HG03159 (cell line): Measurements from ENCODE around the gene NDUFS8.

ENCODE experiments used
- ATAC-seq: cut with Tn5 transposase; IDR thresholded peaks from one replicate; pipeline ENCODE4 v1.9.1; 2021; ENCODE audit warnings: mild to moderate bottlenecking, moderate library complexity; ENCODE audit not compliant: unreplicated experiment

The NDUFS8 gene

DNA sequence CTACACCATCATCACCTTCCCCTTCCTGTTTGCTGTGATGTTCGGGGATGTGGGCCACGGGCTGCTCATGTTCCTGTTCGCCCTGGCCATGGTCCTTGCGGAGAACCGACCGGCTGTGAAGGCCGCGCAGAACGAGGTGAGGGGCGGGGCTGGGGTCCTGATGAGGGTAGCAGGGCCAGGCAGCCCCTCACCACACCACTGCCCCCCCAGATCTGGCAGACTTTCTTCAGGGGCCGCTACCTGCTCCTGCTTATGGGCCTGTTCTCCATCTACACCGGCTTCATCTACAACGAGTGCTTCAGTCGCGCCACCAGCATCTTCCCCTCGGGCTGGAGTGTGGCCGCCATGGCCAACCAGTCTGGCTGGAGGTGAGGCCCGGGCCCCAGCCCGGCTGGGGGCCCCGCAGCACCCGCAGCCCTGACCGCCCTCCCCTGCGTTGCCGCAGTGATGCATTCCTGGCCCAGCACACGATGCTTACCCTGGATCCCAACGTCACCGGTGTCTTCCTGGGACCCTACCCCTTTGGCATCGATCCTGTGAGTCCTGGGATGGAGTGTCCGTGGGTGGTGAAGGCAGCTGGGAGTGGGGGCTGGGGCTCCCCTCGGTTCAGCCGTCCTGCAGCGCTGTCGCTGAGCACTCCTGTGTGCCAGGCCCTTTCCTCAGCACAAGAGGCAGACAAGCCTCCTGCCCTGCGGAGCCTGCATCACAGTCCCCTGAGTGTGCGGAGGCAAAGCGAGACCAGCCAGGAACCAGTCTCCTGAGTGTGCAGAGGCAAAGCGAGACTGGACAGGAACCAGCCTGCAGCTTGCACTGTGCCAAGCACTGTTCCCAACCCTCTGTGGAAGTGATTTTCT is 17.2 kb downstream of the NDUFS8 start:
- no peak for ATAC-seq

DNA sequence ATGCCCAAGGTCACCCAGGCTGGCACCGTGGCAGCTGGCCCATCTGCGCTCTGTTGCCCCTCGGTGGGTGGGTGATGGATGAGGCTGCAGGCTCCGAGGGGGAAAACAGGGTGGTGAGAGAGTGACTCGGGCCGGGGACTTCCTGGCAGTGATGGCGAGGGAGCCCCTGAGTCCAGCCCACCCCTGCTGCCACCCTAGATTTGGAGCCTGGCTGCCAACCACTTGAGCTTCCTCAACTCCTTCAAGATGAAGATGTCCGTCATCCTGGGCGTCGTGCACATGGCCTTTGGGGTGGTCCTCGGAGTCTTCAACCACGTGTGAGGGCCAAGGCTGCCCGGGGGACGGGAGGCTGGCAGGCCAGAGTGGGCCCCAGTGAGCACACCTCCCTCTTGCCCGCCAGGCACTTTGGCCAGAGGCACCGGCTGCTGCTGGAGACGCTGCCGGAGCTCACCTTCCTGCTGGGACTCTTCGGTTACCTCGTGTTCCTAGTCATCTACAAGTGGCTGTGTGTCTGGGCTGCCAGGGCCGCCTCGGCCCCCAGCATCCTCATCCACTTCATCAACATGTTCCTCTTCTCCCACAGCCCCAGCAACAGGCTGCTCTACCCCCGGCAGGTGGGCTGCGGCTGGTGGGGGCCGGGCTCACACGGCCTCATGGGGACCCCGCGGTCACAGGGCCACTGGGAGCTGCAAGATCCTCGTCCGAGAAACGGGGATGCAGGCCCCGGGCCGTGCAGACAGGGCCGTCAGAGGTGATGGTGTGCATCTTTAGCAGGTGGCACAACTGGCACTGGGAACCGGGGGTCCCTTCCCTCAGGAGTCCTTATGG is 18.4 kb downstream of the NDUFS8 start:
- ATAC-seq = no peak

DNA sequence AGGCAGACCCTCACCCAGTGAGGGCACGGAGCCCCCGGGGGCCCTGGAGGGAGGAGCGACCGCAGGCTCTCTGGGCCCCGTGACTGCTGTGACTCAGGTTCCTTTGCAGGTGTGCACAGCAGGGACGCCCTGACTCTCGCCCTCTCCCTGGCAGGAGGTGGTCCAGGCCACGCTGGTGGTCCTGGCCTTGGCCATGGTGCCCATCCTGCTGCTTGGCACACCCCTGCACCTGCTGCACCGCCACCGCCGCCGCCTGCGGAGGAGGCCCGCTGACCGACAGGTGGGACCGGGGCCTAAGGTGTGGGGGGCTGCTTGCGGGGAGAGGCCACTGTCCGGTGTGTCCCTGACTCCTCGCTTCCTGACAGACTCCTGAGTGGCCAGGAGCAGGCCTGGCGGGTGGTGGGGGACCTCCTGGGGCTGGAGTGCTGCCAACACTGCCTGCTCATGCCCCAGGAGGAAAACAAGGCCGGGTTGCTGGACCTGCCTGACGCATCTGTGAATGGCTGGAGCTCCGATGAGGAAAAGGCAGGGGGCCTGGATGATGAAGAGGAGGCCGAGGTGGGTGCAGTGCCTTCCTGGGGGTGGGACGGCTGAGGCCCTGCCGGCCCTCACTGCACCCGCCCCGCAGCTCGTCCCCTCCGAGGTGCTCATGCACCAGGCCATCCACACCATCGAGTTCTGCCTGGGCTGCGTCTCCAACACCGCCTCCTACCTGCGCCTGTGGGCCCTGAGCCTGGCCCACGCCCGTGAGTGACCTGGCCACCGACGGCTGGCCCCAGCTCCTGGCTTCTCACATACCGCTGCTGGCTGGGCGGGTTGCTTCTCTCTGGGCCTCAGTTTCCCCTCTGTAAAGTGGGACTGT is 19.3 kb downstream of the NDUFS8 start:
- no peak for ATAC-seq

DNA sequence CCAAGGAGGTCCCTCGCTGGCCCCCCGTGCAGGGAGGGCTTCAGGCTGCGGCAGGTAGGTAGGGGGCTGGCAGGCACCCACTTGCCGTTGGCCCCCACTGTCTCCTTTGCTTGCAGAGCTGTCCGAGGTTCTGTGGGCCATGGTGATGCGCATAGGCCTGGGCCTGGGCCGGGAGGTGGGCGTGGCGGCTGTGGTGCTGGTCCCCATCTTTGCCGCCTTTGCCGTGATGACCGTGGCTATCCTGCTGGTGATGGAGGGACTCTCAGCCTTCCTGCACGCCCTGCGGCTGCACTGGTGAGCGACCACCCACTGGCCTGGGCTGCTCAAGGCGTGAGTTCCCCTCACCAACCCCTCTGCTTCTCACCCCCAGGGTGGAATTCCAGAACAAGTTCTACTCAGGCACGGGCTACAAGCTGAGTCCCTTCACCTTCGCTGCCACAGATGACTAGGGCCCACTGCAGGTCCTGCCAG is 19.9 kb downstream of the NDUFS8 start:
- no peak for ATAC-seq

DNA sequence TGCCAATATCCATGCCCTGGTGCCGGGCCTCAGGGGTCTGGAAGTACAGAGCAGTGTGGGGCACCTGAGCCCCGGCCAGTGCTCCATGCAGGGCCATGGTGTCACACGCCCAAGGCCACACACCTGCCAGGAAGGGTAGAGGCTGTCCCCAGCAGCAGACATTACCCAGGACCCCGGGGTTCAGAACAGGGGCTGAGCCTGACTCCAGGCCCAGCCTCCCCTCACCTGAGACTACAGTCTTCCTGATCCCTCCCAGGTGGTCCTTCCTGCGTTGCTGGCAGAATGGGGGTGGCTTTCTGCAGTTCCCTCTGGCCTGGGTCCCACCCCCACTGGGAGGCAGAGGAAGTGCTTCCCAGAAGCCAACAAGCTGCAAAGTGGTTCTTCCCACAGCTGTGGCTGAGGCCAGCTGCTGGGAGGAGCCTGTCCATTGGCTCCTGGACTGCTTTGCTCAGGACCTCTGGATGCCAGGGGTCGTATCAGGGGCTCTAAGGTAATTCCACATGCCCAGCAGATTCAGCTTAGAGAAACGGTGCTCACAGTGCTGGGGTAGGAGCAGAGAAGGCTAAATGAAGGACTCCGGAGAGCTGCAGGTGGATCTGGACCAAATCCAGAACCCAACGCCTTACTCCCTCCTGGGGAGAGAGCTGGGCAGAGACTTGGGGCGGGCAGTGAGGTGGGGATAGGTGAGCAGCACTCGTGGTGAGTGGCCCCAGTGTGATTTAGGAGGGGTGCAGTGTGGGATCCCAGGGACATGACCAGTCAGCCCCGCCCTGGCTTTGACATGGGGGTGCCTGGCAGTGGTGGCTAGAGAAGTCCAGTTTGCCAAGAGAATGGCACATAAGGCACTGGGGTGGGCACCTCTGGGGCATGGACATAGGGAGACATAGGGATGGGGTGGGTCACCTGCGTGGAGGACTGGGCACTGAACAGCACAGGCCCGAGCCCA is 21.0 kb downstream of the NDUFS8 start:
- ATAC-seq = no peak

DNA sequence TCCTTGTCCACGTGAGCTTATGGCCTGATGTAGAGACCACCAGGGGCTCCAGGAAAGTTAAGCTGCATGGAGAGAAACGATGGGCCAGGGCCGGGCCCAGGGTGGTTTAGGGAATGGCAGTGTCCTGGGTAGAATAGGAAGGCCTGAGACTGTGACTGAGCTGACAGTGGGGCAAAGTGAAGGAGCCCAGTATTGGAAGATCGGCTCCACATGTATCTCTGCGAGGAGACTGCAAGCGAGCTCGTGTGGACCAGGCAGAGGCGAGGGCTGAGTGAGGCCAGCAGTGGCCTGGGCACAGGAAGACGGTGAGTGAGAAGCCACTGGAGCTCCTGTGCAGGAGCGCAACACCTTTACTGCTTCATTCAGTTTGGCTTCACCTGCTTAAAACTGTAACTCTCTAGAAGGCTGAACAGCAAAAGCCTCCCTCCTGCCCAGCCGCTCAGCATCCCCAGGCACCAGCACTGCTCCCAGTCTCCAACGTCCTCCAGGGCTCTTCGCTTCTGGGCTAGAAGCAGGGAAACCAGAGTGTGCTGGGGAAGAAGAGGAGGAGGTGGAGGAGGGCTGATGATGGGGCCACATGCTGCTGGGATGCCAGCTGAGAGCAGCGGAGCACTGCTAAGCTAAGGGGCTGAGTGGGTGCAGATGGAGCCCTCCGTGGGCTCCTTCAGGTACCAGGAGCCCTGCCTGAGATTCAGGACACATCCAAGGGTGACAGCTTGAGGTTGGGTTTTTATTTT is 21.8 kb downstream of the NDUFS8 start:
- no peak for ATAC-seq

DNA sequence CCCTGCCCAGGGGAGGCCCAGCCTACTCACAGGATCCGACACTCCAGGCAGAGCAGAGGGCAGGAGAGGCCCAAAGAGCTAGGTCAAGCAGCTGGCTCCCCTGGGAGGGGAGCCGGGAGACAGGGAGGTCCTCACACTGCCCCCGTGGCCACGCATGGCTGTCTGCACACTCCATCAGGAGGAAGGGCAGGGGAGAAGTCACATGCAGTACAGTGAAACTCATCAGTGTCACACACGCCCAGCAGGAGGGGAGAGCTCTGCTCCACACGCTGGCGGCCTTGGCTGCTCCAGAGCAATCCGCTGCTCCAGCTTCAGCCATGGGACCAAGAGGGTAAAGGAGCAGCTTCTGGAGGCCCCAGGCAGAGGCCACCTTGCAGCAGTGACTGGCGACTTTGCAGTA is 22.6 kb downstream of the NDUFS8 start:
- ATAC-seq = no peak

DNA sequence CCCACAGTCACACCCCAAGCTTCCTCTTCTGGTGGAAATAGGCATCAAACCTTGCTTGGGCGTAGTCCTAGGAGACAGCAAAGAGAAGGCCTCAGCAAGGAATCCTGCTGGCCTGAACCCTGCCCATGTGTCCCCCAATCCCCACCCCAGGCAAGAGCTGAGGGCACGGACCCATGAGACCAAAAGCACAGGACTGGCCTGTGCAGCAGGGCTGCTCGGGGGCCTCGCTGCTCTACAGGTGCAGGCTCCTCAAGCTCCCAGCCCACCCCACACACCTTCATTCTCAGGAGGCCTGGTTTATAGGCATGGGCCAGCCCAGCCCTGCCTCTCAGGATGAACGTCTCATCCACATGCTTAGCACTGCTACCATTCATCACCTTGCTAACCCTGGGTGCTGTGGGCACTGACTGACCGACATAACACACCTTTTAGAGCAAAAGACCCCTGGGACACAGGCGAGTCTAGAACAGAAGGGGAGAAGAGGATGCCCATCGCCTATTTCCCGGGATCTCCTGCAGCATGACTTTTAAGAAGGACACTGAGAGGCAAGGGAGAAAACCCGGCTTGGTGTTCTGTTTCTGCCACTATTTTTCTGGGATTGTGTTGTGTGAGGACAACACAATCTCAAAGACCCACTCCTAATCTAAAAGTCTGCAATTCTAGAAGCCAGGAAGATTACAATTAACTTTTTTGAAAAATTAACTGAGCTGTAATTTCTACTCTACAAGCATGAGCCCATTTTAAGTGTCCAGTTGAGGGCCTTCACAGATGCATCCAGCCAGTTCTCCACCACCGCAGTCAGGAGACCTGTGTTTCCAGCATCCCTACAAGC is 23.7 kb downstream of the NDUFS8 start:
- no peak for ATAC-seq

DNA sequence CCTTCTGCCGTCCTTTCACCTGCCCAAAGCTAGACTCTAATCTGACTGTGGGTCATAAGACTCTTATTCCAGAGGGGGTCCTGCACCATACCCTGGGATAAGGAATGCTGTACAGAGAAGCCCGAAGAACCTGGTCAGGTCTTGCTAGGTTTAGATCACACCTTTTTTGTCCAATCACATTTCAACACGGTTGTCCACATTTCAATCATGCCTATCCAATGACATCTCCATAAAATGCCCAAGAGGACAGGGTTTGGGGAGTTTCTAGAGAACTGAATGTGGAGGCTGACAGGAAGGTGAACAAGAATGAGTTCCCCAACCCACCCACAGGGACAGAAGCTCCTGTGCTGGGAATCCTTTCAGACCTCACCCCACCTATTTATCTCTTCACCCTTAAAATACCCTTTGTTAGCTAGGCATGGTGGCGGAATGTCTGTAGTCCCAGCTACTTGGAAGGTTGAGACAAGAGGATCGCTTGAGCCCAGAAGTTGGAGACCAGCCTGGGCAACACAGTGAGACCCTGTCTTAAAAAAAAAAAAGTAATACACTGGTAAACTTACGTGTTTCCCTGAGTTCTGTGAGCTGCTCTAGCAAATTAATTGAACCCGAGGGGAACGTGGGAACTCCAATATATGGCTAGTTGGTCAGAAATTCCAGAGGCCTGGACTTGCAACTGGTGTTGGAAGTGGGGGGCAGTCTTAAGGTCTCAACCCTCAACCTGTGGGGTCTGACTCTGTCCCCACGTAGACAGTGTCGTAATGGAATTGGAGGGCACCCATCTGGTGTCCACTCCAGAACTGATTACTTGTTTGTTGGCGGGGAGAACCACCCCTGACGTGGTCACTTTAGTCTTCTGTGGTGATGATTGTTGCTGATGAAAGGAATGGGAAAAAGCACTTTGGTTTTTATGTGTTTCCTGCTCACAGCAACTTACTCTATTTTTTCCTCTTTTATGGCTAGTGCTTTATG is 26.1 kb downstream of the NDUFS8 start:
- no peak for ATAC-seq

DNA sequence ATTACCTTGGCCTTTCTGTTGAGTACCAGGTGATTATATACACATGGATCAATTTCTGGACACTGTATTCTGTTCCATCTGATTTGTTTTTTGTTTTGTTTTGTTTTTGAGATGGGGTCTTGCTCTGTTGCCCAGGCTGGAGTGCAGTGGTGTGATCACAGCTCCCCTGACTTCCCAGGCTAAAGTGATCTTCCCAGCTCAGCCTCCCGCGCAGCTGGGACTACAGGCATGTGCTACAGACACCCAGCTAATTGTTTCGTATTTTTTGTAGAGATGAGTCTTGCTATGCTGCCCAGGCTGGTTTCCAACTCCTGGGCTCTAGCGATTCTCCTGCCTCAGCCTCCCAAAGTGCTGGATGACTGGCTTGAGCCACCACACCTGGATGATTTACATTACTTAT is 27.3 kb downstream of the NDUFS8 start:
- ATAC-seq = no peak

DNA sequence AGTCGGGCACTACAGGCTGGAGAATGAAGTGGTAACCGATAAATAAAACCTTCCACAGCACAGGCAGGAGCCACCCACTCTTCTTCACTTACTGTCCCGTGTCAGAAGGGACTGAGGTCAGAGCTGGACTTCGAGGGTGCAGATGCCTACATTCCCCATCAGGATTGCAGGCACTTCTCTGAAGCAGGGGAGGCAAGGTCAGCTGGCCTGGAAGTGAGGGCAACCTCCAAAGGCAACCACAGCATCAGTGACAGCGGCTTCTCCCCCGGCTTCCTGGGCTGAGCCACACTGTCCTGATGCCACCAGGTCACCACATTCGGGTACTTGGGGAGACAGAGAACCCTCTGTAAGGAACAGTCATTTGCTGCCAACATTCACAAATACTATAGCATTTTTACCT is 31.0 kb downstream of the NDUFS8 start:
- no peak for ATAC-seq

DNA sequence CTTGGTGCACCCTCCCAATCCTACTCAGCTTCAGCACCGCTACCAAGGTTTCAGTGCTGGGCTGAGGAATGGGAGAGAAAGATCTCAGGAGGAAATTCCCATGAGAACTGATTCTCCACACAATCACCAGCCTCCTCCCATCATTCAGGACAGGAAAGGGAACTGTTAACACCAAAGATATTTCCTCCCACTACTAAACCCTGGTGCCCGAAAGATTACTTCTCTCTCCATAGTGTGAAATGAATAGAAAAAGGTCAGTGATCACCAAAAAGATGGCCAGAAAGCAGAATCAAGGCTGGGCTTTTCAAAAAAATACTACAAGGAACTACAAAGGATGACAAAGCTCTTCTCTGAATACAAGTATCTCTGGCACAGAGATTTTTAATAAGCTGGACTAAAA is 34.4 kb downstream of the NDUFS8 start:
- no peak for ATAC-seq

DNA sequence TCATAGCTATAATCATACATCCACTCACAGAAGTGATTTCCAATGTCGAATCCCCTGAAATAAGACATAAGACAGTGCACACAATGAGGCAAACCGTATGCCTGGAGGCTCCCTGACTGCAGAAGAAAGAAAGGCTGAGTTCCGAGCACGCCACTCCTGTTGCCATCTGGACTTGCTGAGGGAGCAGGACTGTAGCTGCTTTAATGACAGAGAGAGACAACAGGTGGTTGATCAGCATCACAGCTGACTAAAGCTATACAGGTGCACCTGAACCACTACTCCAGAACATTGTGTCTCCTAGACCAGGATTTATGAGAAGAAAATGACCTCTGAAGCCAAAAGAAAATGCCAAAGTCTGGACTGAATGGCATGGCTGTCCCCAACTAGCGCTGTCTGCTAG is 35.4 kb downstream of the NDUFS8 start:
- ATAC-seq = no peak

DNA sequence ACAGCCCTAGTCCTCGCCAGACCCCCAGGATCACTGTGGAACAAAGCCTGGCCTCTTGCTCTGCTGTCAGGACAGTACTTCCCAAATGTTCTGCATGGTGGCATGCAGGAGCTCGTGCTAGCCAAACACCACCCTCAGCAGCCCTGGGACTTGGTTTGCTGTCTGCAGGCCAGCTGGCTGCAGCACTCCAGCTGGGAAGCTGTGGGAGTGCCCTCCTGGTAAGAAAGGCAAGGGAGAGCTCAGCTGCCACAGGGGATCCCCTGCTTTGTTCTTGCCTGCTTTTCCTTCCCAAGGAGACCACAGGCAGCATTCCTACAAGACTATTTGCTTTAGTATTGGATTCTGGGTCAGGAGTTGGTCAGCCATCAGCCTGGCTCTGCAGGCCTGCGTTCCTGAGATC is 36.3 kb downstream of the NDUFS8 start:
- no peak for ATAC-seq

DNA sequence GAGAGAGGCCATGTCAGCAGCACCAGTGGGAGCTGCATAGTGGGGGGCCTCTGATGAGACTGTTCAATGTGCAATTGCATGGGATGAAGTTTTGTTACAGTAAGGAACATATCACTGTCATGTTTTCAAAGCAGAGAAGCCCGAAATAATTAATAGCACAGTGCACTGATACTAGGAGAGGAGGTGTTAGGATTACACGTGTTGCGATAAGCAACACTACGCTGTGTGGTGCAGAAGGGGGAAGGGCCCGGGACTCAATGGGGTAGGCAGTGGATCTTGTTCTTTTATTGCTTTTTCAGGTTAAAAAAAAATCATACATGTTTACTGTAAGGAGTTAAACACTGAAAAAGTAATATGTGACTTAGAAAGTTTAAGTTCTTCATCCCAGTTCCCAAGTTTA is 37.5 kb downstream of the NDUFS8 start:
- no peak for ATAC-seq

DNA sequence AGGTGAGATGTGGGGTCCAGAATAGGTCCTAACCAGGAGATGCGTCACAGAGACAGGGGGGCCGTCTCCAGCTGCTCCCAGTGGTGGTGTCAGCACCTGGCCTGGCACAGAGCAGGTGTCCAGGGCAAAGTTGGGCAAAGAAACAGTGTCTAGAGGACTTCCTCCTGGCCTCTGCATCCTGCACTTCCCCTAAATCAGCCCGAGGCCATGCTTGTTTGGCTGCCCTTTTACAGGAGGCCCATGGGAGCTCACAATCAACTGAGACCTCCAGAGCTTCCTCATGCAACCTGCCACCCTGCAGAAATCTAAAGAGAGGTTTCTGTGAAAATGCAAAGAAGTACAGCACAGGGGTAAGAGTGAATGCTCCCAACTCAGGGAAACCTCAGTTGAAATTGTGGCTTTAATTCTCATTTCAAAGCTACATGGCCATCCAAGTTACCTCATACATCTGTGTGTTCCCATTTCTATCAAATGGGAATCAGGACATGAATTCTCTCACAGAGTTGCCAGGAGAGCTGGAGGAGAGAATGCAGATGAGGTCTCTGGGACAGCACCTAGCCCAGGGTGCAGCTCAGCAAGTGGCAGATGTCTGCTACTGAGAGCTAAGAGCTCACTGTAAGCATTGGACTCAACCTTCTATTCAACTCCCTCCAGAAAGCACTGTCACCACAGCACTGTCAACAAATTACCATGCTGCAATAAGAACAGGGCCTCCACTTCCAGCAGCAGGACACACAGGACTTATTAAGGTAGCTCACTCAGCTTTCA is 41.0 kb downstream of the NDUFS8 start:
- no peak for ATAC-seq
